Body of pancreas (tissue), 4 donors: ENCODE measurements around the gene THSD7A. TPM values are rescaled to one million over a fixed set of nuclear protein-coding genes. Genes with fewer than 3 reads are reported as not detected.
A peak's percentile ranks its signal among the peaks of the same experiment; 100 is the strongest.

Experiments used
- ATAC-seq: fragments of 150-250 bp; one replicate; pipeline ENCODE4 v1.9.1; 2016
- DNase-seq, 4 donors: peaks; one replicate each; pipeline ENCODE4 v3.0.0-alpha.2; 2019
- H3K27ac ChIP-seq, 4 donors: fragments of 200-600 bp; sonication (generic); 1 replicate in 3 of 4; 2 replicates in 1 of 4; pipeline versions ENCODE4 v1.5.1 to v1.6.1; 2016 to 2019; ENCODE audit warnings: mild to moderate bottlenecking in 1 of 4, mixed read lengths in 1 of 4, moderate library complexity in 1 of 4
- H3K27me3 ChIP-seq, 2 donors: fragments of 200-600 bp; sonication (generic); one replicate each; pipeline ENCODE4 v1.6.0; 2016; ENCODE audit warnings: mild to moderate bottlenecking in 1 of 2
- H3K36me3 ChIP-seq, 2 donors: fragments of 200-600 bp; sonication (generic); replicated peaks in 1 of 2; 2 replicates each; pipeline ENCODE4 v1.5.1; 2016; ENCODE audit warnings: low read depth in 2 of 2; ENCODE audit not compliant: insufficient read depth in 1 of 2
- H3K4me1 ChIP-seq: fragments of 200-600 bp; sonication (generic); one replicate; pipeline ENCODE4 v1.6.0; 2016
- H3K4me3 ChIP-seq, 2 donors: fragments of 200-600 bp; sonication (generic); 1 replicate in 1 of 2; 2 replicates in 1 of 2; pipeline ENCODE4 v1.5.1; 2016 to 2019
- H3K9me3 ChIP-seq, 3 donors: fragments of 200-600 bp; sonication (generic); 1 replicate in 2 of 3; 2 replicates in 1 of 3; pipeline ENCODE4 v1.5.1; 2016
- CTCF ChIP-seq, 7 experiments: fragments of 450-650 bp in 4 of 7; fragments of 200-600 bp in 3 of 7; sonication (generic) in 3 of 7; IDR thresholded peaks; one replicate each; pipeline ENCODE4 v1.5.1; 2016 to 2019; ENCODE audit warnings: antibody characterized with exemption in 7 of 7
- POLR2A ChIP-seq, 3 donors: fragments of 450-650 bp; IDR thresholded peaks; one replicate each; pipeline ENCODE4 v1.6.1; 2016; ENCODE audit warnings: antibody characterized with exemption in 3 of 3, mild to moderate bottlenecking in 2 of 3
- WGBS, 2 donors: methylation state at CpG; one replicate each; pipeline ENCODE4 v1.1.5; 2017; 5-methylcytosine and 5-hydroxymethylcytosine counted together
- intact Hi-C: fragments of 100-400 bp; cut with DNase I; formaldehyde crosslinking; loops from one replicate; pipeline ENCODE4 v1.15.1; 2023
- total RNA-seq, 2 donors: library from RNA; depleted of rRNA; stranded (reverse); fragments of >200 nt; gene quantifications; one replicate each; pipeline ENCODE4 v1.1.0, GENCODE V29; 2016

Gene THSD7A
- total RNA-seq, 2 donors from 2014 or later: 0.66 to 7.0 TPM

DNA sequence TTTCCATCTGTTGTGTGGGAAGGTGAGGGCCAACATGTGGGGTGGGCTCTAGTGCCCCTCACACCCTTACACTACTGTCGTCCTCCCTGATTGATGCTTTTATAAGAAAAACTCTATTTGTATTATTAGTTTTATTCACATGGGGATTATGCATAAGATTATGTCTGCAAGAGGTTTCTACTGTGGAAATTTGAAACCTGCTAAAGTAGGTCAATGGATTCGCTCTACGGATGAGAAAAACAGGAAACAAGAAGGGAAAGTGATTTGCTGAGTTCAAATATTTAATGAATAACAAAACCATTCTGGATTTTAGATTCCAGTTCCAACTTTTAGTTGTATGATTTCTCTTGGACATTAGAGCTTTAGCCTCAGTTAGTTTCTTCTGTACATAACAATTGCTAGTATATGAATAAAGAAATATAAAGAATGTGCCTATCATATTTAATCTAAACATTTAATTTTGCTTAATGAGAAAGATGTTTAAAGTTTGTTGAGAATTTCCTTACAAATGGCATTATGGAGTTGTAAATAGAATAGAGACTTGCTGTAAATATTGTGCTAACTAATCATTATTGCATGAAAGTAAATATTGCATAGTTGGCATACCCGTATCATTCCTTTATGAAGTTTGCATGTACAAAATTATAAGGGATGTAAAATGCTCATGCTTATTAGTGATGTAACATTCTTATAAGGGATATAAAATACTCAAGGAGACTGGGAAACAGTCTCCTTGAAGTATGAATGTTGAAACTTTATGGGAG lies 193.8 kb downstream of the THSD7A start:
- ATAC-seq: no peak
- no peaks in the 10 kb centered on the region for H3K4me1 ChIP-seq
- no peak overlapping the region for H3K4me3 ChIP-seq
- WGBS, 2 donors: 40 to 41% methylated on average over 4 of the region's 4 CpGs
- TF ChIP-seq POLR2A (IDR thresholded peaks at IDR 0.05) (no peak), CTCF (IDR thresholded peaks at IDR 0.05) (no peak)
- no peaks in the 10 kb centered on the region for H3K9me3 ChIP-seq
- H3K27me3 ChIP-seq: no peaks in the 10 kb centered on the region
- H3K36me3 ChIP-seq: no peaks in the 10 kb centered on the region
- DNase-seq: no peak
- H3K27ac ChIP-seq: no peak overlapping the region
- intact Hi-C loops: no loop called here

DNA sequence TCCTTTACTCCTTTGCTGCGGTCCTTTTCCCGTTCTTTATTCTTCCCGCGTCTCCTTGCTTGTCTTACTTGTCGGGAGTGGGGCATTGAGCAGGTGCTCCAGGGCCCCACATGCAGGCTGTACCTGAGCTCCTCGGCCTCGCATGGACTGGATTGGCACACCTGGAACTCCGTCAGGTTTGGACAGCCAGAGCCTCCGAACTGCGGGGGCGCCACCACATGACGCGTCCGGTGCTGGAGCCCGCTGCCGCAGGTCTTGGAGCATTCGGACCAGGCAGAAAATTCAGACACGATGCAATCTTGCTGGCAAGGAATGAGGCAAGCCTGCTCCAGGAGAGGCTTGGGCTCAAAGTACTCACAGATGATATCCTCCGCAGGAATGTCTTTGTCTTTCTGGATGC lies 195.7 kb downstream of the THSD7A start:
- DNase-seq (no peak), ATAC-seq (no peak)
- Histone ChIP-seq H3K36me3 (no peaks in the 10 kb centered on the region), H3K4me3 (no peak overlapping the region), H3K9me3 (no peaks in the 10 kb centered on the region), H3K4me1 (no peaks in the 10 kb centered on the region), H3K27me3 (no peaks in the 10 kb centered on the region), H3K27ac (no peak overlapping the region)
- 81 to 94% methylated on average over 19 of the region's 19 CpGs for WGBS, 2 donors
- intact Hi-C loops: no loop called here
- TF ChIP-seq CTCF (IDR thresholded peaks at IDR 0.05) (no peak), POLR2A (IDR thresholded peaks at IDR 0.05) (no peak)

GRCh38 chr7:11633310-11633709 lies 198.7 kb downstream of the THSD7A start:
- Histone ChIP-seq H3K4me1 (no peaks in the 10 kb centered on the region), H3K27me3 (no peaks in the 10 kb centered on the region), H3K36me3 (no peaks in the 10 kb centered on the region), H3K4me3 (no peak overlapping the region), H3K9me3 (no peaks in the 10 kb centered on the region), H3K27ac (no peak overlapping the region)
- ATAC-seq: no peak
- 48 to 80% methylated on average over 1 of the region's 1 CpG for WGBS, 2 donors
- intact Hi-C loops: no loop called here
- no peak for TF ChIP-seq CTCF (IDR thresholded peaks at IDR 0.05)
- TF ChIP-seq POLR2A (IDR thresholded peaks at IDR 0.05): no peak
- DNase-seq: no peak

- no peaks in the 10 kb centered on the region for H3K27me3 ChIP-seq
- DNase-seq (no peak), ATAC-seq (no peak)
- WGBS, 2 donors: 68 to 78% methylated on average over 2 of the region's 2 CpGs
- H3K27ac ChIP-seq: no peak overlapping the region
- H3K9me3 ChIP-seq: no peaks in the 10 kb centered on the region
- H3K4me1 ChIP-seq: no peaks in the 10 kb centered on the region
- no peak overlapping the region for H3K4me3 ChIP-seq
- TF ChIP-seq POLR2A (IDR thresholded peaks at IDR 0.05) (no peak), CTCF (IDR thresholded peaks at IDR 0.05) (no peak)
- intact Hi-C loops: no loop called here
- H3K36me3 ChIP-seq: no peaks in the 10 kb centered on the region
Measured at GRCh38 chr7:11630355-11630754, 201.6 kb downstream of the THSD7A start.

- peak; percentile 55 for ATAC-seq
- DNase-seq: peak in 2 of 4 donors; percentile 11 to 38
- no peak for TF ChIP-seq CTCF (IDR thresholded peaks at IDR 0.05)
- TF ChIP-seq POLR2A (IDR thresholded peaks at IDR 0.05): no peak
- no peak overlapping the region for H3K27ac ChIP-seq
- no peaks in the 10 kb centered on the region for H3K9me3 ChIP-seq
- H3K36me3 ChIP-seq: no peaks in the 10 kb centered on the region
- H3K4me3 ChIP-seq: no peak overlapping the region
- intact Hi-C loops: no loop called here
- no peaks in the 10 kb centered on the region for H3K4me1 ChIP-seq
- no peaks in the 10 kb centered on the region for H3K27me3 ChIP-seq
- WGBS, 2 donors: 17% methylated on average over 2 of the region's 2 CpGs
Measured at GRCh38 chr7:11625669-11626068, 206.3 kb downstream of the THSD7A start.
